DOHH2 (cell line): Measurements from ENCODE around the gene MRTFA.

ENCODE experiments used
- H3F3A ChIP-seq: fragments of 200-600 bp; sonication (generic), shearing (Covaris generic); 2 replicates; pipeline ENCODE4 v1.6.0; 2016; ENCODE audit warnings: antibody characterized with exemption, mild to moderate bottlenecking; ENCODE audit not compliant: control insufficient read depth, insufficient read depth
- H3K27ac ChIP-seq: fragments of 200-600 bp; sonication (generic); 2 replicates; pipeline ENCODE4 v1.5.1; 2014; ENCODE audit warnings: low read depth, mild to moderate bottlenecking, low read length, moderate library complexity
- H3K27me3 ChIP-seq: fragments of 200-600 bp; sonication (generic); 2 replicates; pipeline ENCODE4 v1.6.1; 2014; ENCODE audit warnings: mild to moderate bottlenecking, low read length, mixed read lengths; ENCODE audit not compliant: control insufficient read depth
- H3K36me3 ChIP-seq: fragments of 200-600 bp; sonication (generic); 2 replicates; pipeline ENCODE4 v1.6.1; 2014; ENCODE audit warnings: mild to moderate bottlenecking, low read length, moderate library complexity, mixed read lengths; ENCODE audit not compliant: control insufficient read depth
- H3K4me1 ChIP-seq: fragments of 200-600 bp; sonication (generic); 2 replicates; pipeline ENCODE4 v1.6.1; 2014; ENCODE audit warnings: mild to moderate bottlenecking, low read length, mixed read lengths; ENCODE audit not compliant: control insufficient read depth
- H3K4me2 ChIP-seq: fragments of 200-600 bp; sonication (generic); 2 replicates; pipeline ENCODE4 v1.6.0; 2014; ENCODE audit warnings: mild to moderate bottlenecking, low read length, moderate library complexity
- H3K4me3 ChIP-seq: fragments of 200-600 bp; sonication (generic); 2 replicates; pipeline ENCODE4 v1.5.1; 2014; ENCODE audit warnings: mild to moderate bottlenecking, low read length, mixed read lengths
- H3K79me2 ChIP-seq: fragments of 200-600 bp; sonication (generic); 2 replicates; pipeline ENCODE4 v1.6.1; 2014; ENCODE audit warnings: mild to moderate bottlenecking, low read length, mixed read lengths; ENCODE audit not compliant: control insufficient read depth
- H3K9me2 ChIP-seq: fragments of 200-600 bp; sonication (generic); replicated peaks from 2 replicates; pipeline ENCODE4 v1.6.1; 2014; ENCODE audit warnings: mild to moderate bottlenecking, low read length, mixed read lengths; ENCODE audit not compliant: control insufficient read depth
- H3K9me3 ChIP-seq: fragments of 200-600 bp; sonication (generic); 2 replicates; pipeline ENCODE4 v1.6.1; 2014; ENCODE audit warnings: antibody characterized with exemption, low read length, mixed read lengths; ENCODE audit not compliant: control insufficient read depth, insufficient read depth
- H4K20me1 ChIP-seq: fragments of 200-600 bp; sonication (generic); 2 replicates; pipeline ENCODE4 v1.6.0; 2014; ENCODE audit warnings: low read depth, mild to moderate bottlenecking, antibody characterized with exemption, low read length, moderate library complexity; ENCODE audit not compliant: control insufficient read depth, insufficient read depth
- CTCF ChIP-seq: fragments of 200-600 bp; sonication (generic); IDR thresholded peaks from one replicate; pipeline ENCODE4 v1.5.1; 2014; ENCODE audit warnings: antibody characterized with exemption, mild to moderate bottlenecking, low read depth, low read length; ENCODE audit not compliant: poor library complexity, severe bottlenecking
- EZH2phosphoT487 ChIP-seq: fragments of 200-600 bp; sonication (generic); IDR thresholded peaks from 2 replicates; pipeline ENCODE4 v1.6.1; 2017; ENCODE audit warnings: borderline replicate concordance, mild to moderate bottlenecking, antibody characterized with exemption, low read length, moderate library complexity, mixed read lengths

The MRTFA gene

DNA sequence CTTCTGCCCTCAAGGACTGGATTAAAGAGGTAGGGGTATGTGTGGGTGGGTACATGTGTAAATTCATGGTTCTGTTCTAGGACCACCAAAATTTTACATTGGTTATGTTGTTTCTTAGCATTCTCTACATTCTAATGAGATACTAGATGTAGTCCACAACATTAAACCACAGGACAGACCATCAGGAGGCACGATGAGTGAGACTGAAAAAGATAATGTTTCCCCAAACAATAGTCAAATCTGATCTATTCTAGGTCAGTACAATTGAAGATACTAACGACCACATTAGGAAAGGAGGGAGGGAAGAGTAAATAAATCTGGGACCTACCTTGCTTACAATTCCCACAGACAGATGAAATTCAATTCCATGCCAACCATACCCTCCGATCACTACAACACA lies 42.2 kb downstream of the MRTFA start:
- Histone ChIP-seq H3K27me3 (no peaks in the 10 kb centered on the region), H3K4me2 (peak overlapping the region; percentile 69), H3K9me2 (no peaks in the 10 kb centered on the region), H3K9me3 (no peaks in the 10 kb centered on the region), H3K4me3 (peak overlapping the region; percentile 51), H3K79me2 (peaks cover 79% of the 10 kb centered on the region), H3K4me1 (peaks cover 62% of the 10 kb centered on the region), H3F3A (no peaks in the 10 kb centered on the region), H4K20me1 (peaks cover 3% of the 10 kb centered on the region; the same call in 1 of the 2 replicates), H3K27ac (peak overlapping the region; percentile 46), H3K36me3 (peaks cover 4% of the 10 kb centered on the region; the same call in 1 of the 2 replicates)
- no peak for TF ChIP-seq CTCF
- no peak for TF ChIP-seq EZH2phosphoT487

DNA sequence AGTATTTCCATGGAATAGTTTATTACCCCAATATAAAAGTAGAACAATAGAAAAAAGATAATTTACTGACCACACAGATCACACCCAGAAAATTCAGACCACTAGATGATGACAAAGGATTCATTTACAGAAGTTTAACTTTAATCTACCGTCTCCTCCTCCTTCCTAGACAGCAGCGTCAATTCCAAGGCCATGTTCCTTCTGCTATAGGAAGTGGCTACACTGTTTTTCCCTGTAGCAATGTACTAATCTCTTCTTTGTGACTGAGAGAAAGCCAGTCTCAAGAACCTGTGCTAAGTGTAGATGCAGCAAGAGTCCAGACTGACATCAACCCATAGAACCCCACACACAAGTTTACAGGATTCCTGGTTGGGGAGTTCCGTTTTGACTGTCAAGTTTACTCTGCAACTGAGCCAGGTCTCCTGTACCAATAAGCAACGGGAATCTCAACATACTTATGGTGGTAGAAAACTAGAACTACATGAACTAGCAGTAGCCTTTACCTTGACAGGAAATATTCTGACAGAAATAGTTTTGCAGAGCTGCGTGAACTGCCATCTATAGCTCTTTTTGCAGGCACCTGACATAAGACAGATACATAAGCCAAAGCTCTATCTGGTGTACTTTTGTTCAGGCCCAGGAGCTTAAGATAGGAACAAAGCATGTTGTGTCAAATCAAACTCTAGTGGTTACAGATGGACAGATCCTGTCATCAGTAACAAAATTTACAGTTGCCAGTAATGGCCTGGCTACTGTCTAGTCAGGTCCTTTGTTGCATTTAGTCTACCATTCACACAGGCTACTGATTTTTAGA lies 42.9 kb downstream of the MRTFA start:
- H3K4me3 ChIP-seq: peak overlapping the region; percentile 51
- peaks cover 7% of the 10 kb centered on the region; the same call in 1 of the 2 replicates for H3K36me3 ChIP-seq
- H3K9me2 ChIP-seq: no peaks in the 10 kb centered on the region
- TF ChIP-seq CTCF (no peak), EZH2phosphoT487 (no peak)
- peaks cover 77% of the 10 kb centered on the region for H3K79me2 ChIP-seq
- H3K4me1 ChIP-seq: peaks cover 62% of the 10 kb centered on the region
- H3K4me2 ChIP-seq: peak overlapping the region; percentile 69
- H3K27ac ChIP-seq: peak overlapping the region; percentile 46
- H3K27me3 ChIP-seq: no peaks in the 10 kb centered on the region
- H4K20me1 ChIP-seq: peaks cover 3% of the 10 kb centered on the region; the same call in 1 of the 2 replicates
- H3K9me3 ChIP-seq: no peaks in the 10 kb centered on the region
- no peaks in the 10 kb centered on the region for H3F3A ChIP-seq

- no peaks in the 10 kb centered on the region for H3K9me3 ChIP-seq
- H3K4me3 ChIP-seq: peak overlapping the region; percentile 51
- peak overlapping the region; percentile 69 for H3K4me2 ChIP-seq
- H3K9me2 ChIP-seq: no peaks in the 10 kb centered on the region
- peaks cover 3% of the 10 kb centered on the region; the same call in 1 of the 2 replicates for H4K20me1 ChIP-seq
- H3K36me3 ChIP-seq: peaks cover 9% of the 10 kb centered on the region; the same call in 1 of the 2 replicates
- peaks cover 71% of the 10 kb centered on the region for H3K79me2 ChIP-seq
- no peaks in the 10 kb centered on the region for H3K27me3 ChIP-seq
- no peak for TF ChIP-seq EZH2phosphoT487
- TF ChIP-seq CTCF: no peak
- H3F3A ChIP-seq: no peaks in the 10 kb centered on the region
- peaks cover 53% of the 10 kb centered on the region for H3K4me1 ChIP-seq
- H3K27ac ChIP-seq: no peak overlapping the region
These were observed 44.0 kb downstream of the MRTFA start for GRCh38 chr22:40592352-40593113.
